Calu3 (cell line): ENCODE measurements around the gene NELL1. TPM values are rescaled to one million over a fixed set of nuclear protein-coding genes. Genes with fewer than 3 reads are reported as not detected.

ENCODE experiments used
- BruUV-seq: library from RNA; stranded (reverse); fragments of 400-500 nt; replicated peaks from 2 replicates; lab custom pipeline; 2021; lab: Mats Ljungman, UMichigan
- CTCF ChIA-PET: fragments of 300-600 bp; sonication (Branson Sonifier 250); formaldehyde crosslinking; loops from one replicate; lab custom pipeline; 2022; ENCODE audit warnings: antibody characterized with exemption; lab: Charles Lee
- DNase-seq: peaks from one replicate; pipeline ENCODE4 v3.0.0; 2022
- H3K27ac Mint-ChIP-seq: one replicate; pipeline ENCODE4 v1.8.0; 2022; ENCODE audit warnings: mixed read lengths; ENCODE audit not compliant: unreplicated experiment
- H3K27me3 Mint-ChIP-seq: one replicate; pipeline ENCODE4 v1.8.0; 2022; ENCODE audit warnings: mixed read lengths; ENCODE audit not compliant: unreplicated experiment
- H3K36me3 Mint-ChIP-seq: one replicate; pipeline ENCODE4 v1.8.0; 2022; ENCODE audit warnings: mild to moderate bottlenecking, moderate library complexity, mixed read lengths; ENCODE audit not compliant: insufficient read depth, unreplicated experiment
- H3K4me1 Mint-ChIP-seq: one replicate; pipeline ENCODE4 v1.8.0; 2022; ENCODE audit warnings: mild to moderate bottlenecking, low read depth, mixed read lengths; ENCODE audit not compliant: unreplicated experiment
- H3K4me3 Mint-ChIP-seq: one replicate; pipeline ENCODE4 v1.8.0; 2022; ENCODE audit warnings: mild to moderate bottlenecking, low read depth, moderate library complexity, mixed read lengths; ENCODE audit not compliant: unreplicated experiment
- H3K9me3 Mint-ChIP-seq: one replicate; pipeline ENCODE4 v1.8.0; 2022; ENCODE audit warnings: low read depth, mixed read lengths; ENCODE audit not compliant: unreplicated experiment
- intact Hi-C: fragments of 100-400 bp; cut with micrococcal nuclease; formaldehyde crosslinking; loops from one replicate; pipeline ENCODE4 v1.10.0; 2022; ENCODE audit not compliant: unreplicated experiment
- total RNA-seq: library from RNA; stranded (reverse); gene quantifications from 2 replicates; pipeline ENCODE4 v1.2.3, GENCODE V29; 2022
- TF ChIP-seq, protein P1 (sequence below): fragments of 200-600 bp; IDR thresholded peaks from one replicate; pipeline ENCODE4 v1.8.0; 2022; ENCODE audit warnings: antibody characterized with exemption; ENCODE audit not compliant: unreplicated experiment

Gene NELL1
- total RNA-seq, 1 experiment from 2014 or later: not detected

DNA sequence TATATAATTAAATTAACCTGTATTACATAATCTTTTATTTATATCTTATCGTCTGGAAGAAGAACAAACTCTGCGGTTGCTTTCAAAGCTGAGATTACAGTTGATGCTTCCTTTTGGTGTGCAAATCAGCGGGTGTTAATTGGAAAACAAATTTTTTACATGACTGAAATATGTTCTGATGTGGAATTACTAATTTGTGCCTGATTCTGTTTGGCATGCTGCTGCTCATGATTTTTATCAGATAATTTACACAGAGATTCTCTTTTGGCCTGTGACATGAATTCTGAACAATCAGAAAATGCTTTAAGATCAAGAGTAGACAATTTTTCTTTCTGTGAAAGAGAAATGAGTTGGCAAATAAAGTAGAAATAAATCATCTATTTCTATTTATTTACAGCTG, 510.8 kb downstream of the NELL1 start:
- TF ChIP-seq, protein P1, sequence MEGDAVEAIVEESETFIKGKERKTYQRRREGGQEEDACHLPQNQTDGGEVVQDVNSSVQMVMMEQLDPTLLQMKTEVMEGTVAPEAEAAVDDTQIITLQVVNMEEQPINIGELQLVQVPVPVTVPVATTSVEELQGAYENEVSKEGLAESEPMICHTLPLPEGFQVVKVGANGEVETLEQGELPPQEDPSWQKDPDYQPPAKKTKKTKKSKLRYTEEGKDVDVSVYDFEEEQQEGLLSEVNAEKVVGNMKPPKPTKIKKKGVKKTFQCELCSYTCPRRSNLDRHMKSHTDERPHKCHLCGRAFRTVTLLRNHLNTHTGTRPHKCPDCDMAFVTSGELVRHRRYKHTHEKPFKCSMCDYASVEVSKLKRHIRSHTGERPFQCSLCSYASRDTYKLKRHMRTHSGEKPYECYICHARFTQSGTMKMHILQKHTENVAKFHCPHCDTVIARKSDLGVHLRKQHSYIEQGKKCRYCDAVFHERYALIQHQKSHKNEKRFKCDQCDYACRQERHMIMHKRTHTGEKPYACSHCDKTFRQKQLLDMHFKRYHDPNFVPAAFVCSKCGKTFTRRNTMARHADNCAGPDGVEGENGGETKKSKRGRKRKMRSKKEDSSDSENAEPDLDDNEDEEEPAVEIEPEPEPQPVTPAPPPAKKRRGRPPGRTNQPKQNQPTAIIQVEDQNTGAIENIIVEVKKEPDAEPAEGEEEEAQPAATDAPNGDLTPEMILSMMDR: no peak
- intact Hi-C loops: no loop called here
- no peak overlapping the region for H3K4me3 Mint-ChIP-seq

GRCh38 chr11:21185959-21186358, 516.6 kb downstream of the NELL1 start:
- no TSS peak for BruUV-seq
- Mint-ChIP-seq H3K4me1 (no peaks in the 10 kb centered on the region), H3K27me3 (no peaks in the 10 kb centered on the region), H3K36me3 (no peaks in the 10 kb centered on the region), H3K27ac (no peak overlapping the region), H3K4me3 (no peak overlapping the region), H3K9me3 (peaks cover 9% of the 10 kb centered on the region)
- CTCF ChIA-PET: no interaction called here
- intact Hi-C loops: no loop called here
- TF ChIP-seq, protein P1: no peak
- DNase-seq: no peak

More for the DNA sequence above, 510.8 kb downstream of the NELL1 start:
- H3K4me1 Mint-ChIP-seq: no peaks in the 10 kb centered on the region
- H3K36me3 Mint-ChIP-seq: no peaks in the 10 kb centered on the region
- H3K27ac Mint-ChIP-seq: no peak overlapping the region
- no TSS peak for BruUV-seq
- DNase-seq: no peak
- H3K27me3 Mint-ChIP-seq: no peaks in the 10 kb centered on the region
- CTCF ChIA-PET: no interaction called here
- peaks cover 3% of the 10 kb centered on the region for H3K9me3 Mint-ChIP-seq

- no peaks in the 10 kb centered on the region for H3K4me1 Mint-ChIP-seq
- intact Hi-C loops: no loop called here
- CTCF ChIA-PET: no interaction called here
- peaks cover 9% of the 10 kb centered on the region for H3K9me3 Mint-ChIP-seq
- H3K27ac Mint-ChIP-seq: no peak overlapping the region
- no peaks in the 10 kb centered on the region for H3K27me3 Mint-ChIP-seq
- no peak overlapping the region for H3K4me3 Mint-ChIP-seq
- TF ChIP-seq, protein P1: no peak
- BruUV-seq: no TSS peak
- no peaks in the 10 kb centered on the region for H3K36me3 Mint-ChIP-seq
- DNase-seq: no peak
Measured at GRCh38 chr11:21190181-21190580, 520.8 kb downstream of the NELL1 start.

DNA sequence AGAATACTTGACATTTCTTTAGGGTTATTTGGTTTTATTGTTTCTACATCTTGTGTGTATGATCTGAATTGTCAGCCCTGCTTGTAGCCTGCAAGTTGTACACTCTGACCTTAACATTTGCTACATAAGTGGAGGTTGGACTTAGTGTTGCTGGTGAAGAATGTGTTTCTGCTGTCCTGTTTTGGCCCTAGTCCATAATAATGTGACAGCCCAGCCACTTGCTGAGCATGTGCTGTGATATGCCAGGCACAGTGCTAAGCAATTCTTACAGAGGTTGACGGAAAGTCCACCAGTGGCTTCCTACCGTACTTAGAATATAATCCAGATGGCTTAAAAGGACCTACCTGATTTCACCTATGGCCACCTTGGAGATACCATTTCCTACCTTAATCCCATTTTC, 526.6 kb downstream of the NELL1 start:
- Mint-ChIP-seq H3K27me3 (no peaks in the 10 kb centered on the region), H3K4me1 (no peaks in the 10 kb centered on the region), H3K36me3 (no peaks in the 10 kb centered on the region), H3K4me3 (no peak overlapping the region), H3K9me3 (peaks cover 5% of the 10 kb centered on the region), H3K27ac (no peak overlapping the region)
- TF ChIP-seq, protein P1: no peak
- intact Hi-C loops: no loop called here
- no peak for DNase-seq
- CTCF ChIA-PET: no interaction called here
- BruUV-seq: no TSS peak
